HG03439 (cell line): ENCODE measurements around the gene MAP2K2.

Experiments
- ATAC-seq: cut with Tn5 transposase; IDR thresholded peaks from one replicate; pipeline ENCODE4 v1.9.1; 2021; ENCODE audit warnings: mild to moderate bottlenecking, moderate library complexity; ENCODE audit not compliant: unreplicated experiment

Gene MAP2K2

GRCh38 chr19:4062419-4063368, 61.2 kb downstream of the MAP2K2 start:
- no peak for ATAC-seq

DNA sequence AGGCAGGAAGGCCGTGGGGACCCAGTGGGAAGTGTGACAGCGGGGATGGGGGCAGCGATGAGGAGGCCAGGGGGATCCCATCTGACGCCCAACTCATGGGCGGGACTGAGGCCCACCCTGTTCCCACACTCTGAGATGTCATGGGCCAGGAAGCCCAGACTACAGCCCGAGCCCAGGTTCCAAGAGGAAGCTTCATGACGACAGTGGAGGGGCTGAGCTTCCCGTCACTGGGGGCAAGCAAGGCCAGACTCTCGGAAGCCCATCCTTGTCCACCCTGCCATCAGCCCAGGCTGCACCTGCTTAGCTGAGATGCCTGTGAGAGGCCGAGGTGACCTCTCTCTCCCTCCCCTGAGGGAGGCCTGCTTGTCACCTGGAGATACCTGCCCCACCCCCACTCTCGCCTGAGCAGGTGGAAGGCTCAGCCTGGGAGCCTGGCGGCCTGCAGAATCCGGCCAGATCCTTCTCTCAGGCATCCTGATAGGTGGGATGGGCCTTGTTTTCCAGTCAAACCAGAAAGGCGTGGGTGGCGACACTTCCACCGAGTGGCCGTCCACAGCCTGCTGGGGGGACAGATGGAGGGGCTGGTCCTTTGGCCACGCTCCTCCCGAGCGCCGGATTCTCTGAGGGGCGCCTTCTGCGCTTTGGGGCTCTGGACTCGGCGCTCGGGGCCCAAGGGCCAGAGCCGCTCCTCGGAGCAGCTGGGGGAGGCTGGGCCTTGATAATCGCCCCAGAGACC, 62.1 kb downstream of the MAP2K2 start:
- no peak for ATAC-seq

DNA sequence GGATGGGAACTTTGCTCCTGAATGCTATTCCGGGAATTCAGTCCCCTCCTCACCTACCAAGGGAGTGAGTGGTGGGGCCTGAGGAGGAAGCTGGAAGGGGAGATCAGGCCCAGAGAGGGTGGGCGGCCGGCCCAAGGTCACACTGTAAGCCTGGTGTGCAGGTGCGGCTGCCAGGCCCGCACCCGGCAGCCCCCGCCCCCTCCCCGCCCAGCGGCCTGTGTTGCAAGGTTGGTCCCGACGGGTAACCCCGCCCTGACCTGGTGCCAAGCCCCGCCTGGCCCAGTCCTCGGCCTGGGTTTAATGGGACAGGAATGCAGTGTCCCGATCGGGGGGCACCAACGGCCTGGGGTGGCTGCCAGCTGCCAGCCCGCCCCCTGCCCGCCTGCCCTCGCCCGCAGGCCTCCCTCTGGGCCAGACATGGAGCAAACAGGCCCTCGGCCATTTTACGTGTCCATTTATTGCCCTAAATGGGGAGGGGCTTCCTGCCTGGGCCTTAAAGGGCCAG, 62.7 kb downstream of the MAP2K2 start:
- no peak for ATAC-seq

DNA sequence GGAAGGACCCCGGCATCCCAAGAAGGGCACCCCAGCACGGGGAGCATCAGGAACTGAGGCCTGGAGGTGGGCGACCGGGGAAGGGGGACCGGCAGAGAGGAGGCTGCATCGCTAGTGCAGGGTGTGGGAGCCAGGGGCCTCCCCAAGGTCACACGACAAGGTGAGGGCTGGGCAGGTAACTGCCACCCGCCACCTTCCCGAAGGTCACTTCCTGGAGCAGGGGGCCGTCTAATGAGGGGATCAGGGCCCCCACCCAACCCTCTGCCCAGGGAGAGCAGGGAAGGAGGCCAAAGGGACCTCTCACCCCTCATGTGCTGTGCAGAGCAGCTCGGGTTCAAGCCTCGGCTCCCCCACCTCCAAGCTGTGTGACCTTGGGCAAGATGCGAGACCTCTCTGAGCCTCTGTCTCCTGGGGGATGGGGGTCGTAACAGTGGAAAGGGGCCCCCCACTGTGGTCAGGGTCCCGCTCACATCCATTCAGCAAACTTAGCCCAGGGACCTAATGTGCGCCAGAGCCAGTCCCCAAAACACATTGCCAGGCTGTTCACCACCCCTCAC, 63.2 kb downstream of the MAP2K2 start:
- ATAC-seq, result no peak

DNA sequence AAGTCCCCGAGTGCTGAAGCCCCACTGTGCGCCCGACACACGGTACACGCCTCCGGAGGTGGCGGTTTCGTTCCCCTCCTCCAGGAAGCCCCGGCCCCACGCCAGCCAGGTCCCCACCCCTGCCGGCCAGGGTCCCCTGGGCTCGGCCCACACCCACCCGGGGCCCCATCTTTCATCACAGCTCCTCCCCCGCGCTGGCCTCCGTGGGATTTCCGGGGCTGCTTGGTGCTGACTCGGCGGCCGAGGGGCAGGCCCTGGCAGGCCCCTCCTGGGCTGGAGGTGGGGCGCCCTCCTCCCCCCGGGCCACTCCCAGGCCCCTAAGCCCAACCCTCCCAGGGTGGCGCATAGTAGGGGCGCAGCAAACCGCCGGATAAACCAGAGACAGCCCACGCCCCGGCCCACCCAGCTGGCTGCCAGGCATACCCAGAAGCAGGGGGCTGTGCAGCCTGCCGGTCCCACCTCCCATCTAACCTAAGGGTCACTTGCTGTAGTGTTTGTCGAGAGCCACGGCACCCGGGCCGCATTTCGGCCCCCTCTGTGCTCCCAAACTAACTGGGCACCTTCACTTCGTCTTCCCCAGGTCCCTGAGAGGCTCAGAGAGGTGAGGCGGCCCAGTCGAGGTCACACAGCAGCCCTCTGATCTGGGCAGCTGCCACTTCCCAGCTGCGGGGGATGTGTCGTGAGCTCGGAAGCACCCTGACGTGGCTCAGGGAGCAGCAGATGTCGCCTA, 63.9 kb downstream of the MAP2K2 start:
- peak; percentile 38 for ATAC-seq

GRCh38 chr19:4059453-4059871, 64.5 kb downstream of the MAP2K2 start:
- ATAC-seq, result no peak

DNA sequence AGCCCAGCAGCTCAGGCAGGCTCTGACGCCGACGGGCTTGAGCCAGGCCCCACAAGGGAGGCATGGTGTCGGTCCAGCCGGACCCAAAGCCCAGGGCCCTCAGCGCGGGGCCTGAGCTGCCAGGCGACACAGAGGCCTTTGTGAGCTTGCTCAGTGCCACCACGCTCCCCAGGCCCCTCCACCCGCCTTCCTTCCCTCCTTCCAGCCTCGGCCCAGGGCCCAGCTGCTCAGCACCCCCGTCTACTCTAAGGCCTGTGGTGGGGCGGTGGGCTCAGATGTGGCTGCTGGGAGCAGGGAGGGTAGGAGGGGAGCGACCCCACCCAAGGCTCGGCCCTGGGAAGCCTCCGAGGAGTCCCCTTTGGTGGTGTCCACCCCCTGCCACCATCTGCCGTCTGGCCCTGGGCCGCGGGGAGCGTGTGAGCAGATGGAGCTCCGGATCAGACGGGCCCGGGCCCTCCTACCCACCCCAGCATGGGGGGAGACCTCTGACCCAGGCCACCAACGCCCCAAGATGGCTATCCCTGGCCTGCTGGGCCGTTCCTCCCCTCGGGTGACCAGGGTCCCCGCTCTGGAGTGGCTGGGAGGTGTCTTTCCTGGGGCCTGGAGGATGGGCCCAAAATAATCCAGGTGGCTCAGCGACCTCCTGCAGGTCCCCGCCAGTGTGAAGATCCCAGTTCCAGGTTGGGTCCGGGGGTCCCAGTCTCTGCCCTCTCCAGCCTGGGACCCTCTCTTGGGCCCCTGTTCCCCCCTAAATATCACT, 65.0 kb downstream of the MAP2K2 start:
- ATAC-seq, result no peak

- ATAC-seq, result no peak
Measured at GRCh38 chr19:4057931-4058692, 65.8 kb downstream of the MAP2K2 start.

DNA sequence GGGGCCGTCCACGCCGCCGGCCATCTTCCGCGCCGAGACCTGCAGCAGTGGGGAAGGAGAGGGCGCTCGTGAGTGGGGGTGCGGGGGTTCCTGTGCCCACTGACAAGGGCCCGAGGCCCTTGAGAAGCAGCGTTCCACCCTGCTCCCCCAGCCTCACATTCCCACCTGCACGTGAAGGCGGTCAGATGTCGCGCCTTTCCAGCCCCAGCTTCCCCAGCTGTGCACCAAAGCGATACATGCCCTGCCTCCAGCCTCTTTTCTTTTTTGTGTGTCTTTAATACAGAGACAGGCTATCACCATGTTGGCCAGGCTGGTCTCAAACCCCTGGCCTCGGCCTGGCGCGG, 68.7 kb downstream of the MAP2K2 start:
- no peak for ATAC-seq

DNA sequence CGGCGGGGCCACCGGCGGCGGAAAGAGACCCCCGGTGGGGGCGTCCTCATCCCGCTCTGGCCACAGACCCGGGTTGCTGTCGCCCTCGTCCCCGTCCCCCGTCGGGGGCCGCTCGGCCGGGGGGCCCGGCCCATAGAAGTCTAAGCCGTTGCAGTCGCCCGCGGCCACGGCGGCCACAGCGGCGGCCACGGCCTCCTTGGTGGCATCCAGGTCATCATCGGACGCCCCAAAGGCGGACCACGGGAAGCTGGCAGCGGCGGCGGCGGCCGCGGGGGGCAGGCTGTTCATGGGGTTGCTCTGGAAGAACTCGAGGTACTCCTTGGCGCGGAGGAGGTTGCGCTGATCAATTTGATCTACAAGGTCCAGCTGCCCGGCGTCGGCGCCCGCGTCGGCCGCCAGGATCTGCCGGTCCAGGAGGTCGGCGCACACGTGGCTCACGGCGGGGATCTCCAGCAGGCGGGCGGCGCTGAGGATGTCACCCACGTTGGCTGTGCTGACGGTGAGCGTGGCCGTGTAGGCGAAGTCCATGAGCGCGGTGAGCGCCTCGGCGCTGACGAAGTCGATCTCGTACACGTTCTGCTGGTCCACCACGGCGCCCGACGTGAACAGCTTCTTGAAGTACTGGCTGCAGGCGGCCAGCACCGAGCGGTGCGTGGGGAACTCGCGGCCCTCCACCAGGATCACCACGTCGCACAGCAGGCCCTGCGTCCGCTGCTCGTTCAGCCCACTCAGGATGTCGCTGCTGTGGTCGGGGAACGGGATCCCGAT, 69.3 kb downstream of the MAP2K2 start:
- no peak for ATAC-seq

GRCh38 chr19:4053423-4054324, 70.2 kb downstream of the MAP2K2 start:
- no peak for ATAC-seq

- no peak for ATAC-seq
Measured at GRCh38 chr19:4052993-4053422, 70.9 kb downstream of the MAP2K2 start.

DNA sequence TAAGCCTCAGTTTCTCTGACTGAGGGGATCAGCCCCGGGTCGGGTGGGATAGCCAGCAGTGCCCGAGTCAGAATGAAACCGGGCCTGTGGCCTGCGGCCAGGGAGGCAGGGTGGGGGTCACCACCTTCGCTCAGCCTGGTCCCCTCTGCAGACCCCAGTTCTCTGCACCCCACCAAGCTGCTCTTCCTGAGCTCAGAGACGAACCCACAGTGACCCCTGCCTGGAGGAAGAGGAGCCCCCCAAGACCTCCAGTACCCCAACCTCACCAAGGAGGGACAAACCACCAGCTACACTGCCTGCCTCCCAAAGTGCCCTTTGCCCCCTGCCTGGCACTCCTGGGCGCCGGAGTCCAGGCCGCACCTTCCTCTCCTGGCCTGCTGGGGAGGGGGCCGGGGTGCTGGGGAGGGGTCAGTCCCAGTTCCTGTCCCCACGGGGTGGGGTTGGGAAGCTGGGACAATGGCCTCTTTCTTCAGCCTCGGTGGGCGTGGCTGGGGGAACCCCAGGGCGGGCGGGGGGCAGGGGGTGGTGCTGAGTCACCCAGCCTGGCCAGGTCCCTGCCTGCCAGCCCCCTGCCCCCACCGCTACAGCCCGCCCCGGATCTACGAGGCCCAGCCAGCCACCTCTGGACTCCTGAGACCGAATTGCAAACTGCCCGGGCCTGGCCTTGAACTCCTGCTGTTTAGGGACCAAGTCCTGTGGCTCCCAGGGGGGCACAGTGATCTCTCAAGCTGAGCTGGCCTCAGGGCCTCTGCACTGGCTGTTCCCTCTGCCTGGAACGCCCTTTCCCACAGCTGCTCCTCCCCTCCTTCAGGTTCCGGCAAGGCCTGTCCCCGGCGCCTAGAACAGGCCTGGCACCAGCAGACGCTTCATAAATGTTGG, 71.6 kb downstream of the MAP2K2 start:
- no peak for ATAC-seq

GRCh38 chr19:4051175-4052101, 72.5 kb downstream of the MAP2K2 start:
- ATAC-seq, result no peak

DNA sequence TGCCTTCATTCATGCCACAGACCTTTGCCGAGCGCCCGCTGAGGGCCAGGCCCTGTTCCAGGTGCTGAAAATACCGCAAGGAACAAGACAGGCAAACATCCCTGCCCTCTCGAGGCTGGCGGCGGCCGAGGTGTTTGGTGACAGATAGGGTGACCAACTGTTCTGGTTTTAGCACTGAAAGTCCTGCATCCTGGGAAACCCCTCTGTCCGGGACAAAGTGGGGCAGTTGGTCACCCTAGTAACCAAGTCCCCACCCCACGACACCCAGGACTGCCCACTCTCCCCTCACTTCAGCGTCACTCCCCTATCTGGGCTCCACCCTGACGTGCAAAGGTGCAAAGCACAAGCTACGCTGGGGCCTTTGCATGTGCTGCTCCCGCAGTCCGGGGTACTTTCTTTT, 74.5 kb downstream of the MAP2K2 start:
- no peak for ATAC-seq
